GM12878 (cell line): ENCODE measurements around the gene ATL3. TPM values are rescaled to one million over a fixed set of nuclear protein-coding genes. Genes with fewer than 3 reads are reported as not detected.

Experiments used
- CBX3 ChIP-seq: fragments of 200-600 bp; sonication (generic); IDR thresholded peaks from 2 replicates; pipeline ENCODE4 v1.6.1; 2016; ENCODE audit warnings: low read depth, borderline replicate concordance
- CEBPB ChIP-seq, 2 experiments: fragments of 150-350 bp in 1 of 2; IDR thresholded peaks; 2 replicates each; pipeline ENCODE4 v1.6.1; 2012 to 2014; ENCODE audit warnings: low read depth in 2 of 2, low read length in 2 of 2, borderline replicate concordance in 1 of 2, inconsistent platforms in 1 of 2
- CHD2 ChIP-seq: IDR thresholded peaks from 2 replicates; pipeline ENCODE4 v1.6.1; 2011; ENCODE audit warnings: low read depth, low read length, improper control_type of control experiment, borderline replicate concordance
- EP300 ChIP-seq, 2 experiments: fragments of 150-350 bp in 1 of 2; IDR thresholded peaks; 2 replicates each; pipeline ENCODE4 v1.6.1; 2011 to 2012; ENCODE audit warnings: low read depth in 2 of 2, low read length in 2 of 2, borderline replicate concordance in 1 of 2, improper control_type of control experiment in 1 of 2, inconsistent platforms in 1 of 2; ENCODE audit not compliant: control insufficient read depth in 1 of 2
- FOXK2 ChIP-seq: fragments of 450-650 bp; IDR thresholded peaks from 2 replicates; pipeline ENCODE4 v1.6.1; 2017; ENCODE audit warnings: mild to moderate bottlenecking, moderate library complexity
- HCFC1 ChIP-seq: fragments of 150-350 bp; IDR thresholded peaks from 2 replicates; pipeline ENCODE4 v1.6.1; 2014; ENCODE audit warnings: low read length
- HDAC2 ChIP-seq: fragments of 200-600 bp; sonication (generic); IDR thresholded peaks from 2 replicates; pipeline ENCODE4 v1.6.1; 2017
- IRF4 ChIP-seq: IDR thresholded peaks from 2 replicates; pipeline ENCODE4 v1.6.1; 2011; ENCODE audit warnings: low read depth, low read length
- NR2C1 ChIP-seq: fragments of 450-650 bp; IDR thresholded peaks from 2 replicates; pipeline ENCODE4 v1.6.1; 2017; ENCODE audit warnings: antibody characterized with exemption, mild to moderate bottlenecking, moderate library complexity
- POLR2A ChIP-seq: IDR thresholded peaks from 2 replicates; pipeline ENCODE4 v1.6.1; 2011; ENCODE audit warnings: low read depth, mild to moderate bottlenecking, low read length
- POLR2AphosphoS2 ChIP-seq: IDR thresholded peaks from 2 replicates; pipeline ENCODE4 v1.6.1; 2011; ENCODE audit warnings: low read depth, mild to moderate bottlenecking, low read length, improper control_type of control experiment, moderate library complexity
- SIN3A ChIP-seq: IDR thresholded peaks from 2 replicates; pipeline ENCODE4 v1.6.1; 2012; ENCODE audit warnings: low read depth, low read length, improper control_type of control experiment
- SMARCA5 ChIP-seq: fragments of 450-650 bp; IDR thresholded peaks from 2 replicates; pipeline ENCODE4 v1.6.1; 2017; ENCODE audit warnings: mild to moderate bottlenecking
- SMC3 ChIP-seq: IDR thresholded peaks from 2 replicates; pipeline ENCODE4 v1.6.1; 2011; ENCODE audit warnings: low read length, improper control_type of control experiment, borderline replicate concordance
- SPI1 ChIP-seq: IDR thresholded peaks from 2 replicates; pipeline ENCODE4 v1.6.1; 2011; ENCODE audit warnings: low read depth, mild to moderate bottlenecking, low read length, moderate library complexity, borderline replicate concordance; ENCODE audit not compliant: insufficient read depth
- SREBF1 ChIP-seq: IDR thresholded peaks from 2 replicates; pipeline ENCODE4 v1.6.1; 2012; ENCODE audit warnings: mild to moderate bottlenecking, low read length
- STAT3 ChIP-seq: IDR thresholded peaks from 2 replicates; pipeline ENCODE4 v1.6.1; 2011; ENCODE audit warnings: low read depth, low read length, improper control_type of control experiment
- TAF1 ChIP-seq: IDR thresholded peaks from 2 replicates; pipeline ENCODE4 v1.6.1; 2011; ENCODE audit warnings: mild to moderate bottlenecking, low read depth, low read length, borderline replicate concordance
- TARDBP ChIP-seq: IDR thresholded peaks from 2 replicates; pipeline ENCODE4 v1.6.1; 2016; ENCODE audit warnings: borderline replicate concordance
- TCF12 ChIP-seq: IDR thresholded peaks from 2 replicates; pipeline ENCODE4 v1.6.1; 2011; ENCODE audit warnings: low read depth, mild to moderate bottlenecking, low read length
- TCF7 ChIP-seq: IDR thresholded peaks from 2 replicates; pipeline ENCODE4 v1.6.1; 2014; ENCODE audit warnings: antibody characterized with exemption, borderline replicate concordance
- WRNIP1 ChIP-seq: IDR thresholded peaks from 2 replicates; pipeline ENCODE4 v1.6.1; 2011; ENCODE audit warnings: low read depth, low read length, improper control_type of control experiment, borderline replicate concordance
- YY1 ChIP-seq: IDR thresholded peaks from 2 replicates; pipeline ENCODE4 v1.6.1; 2011; ENCODE audit warnings: low read depth, mild to moderate bottlenecking, low read length
- ZBED1 ChIP-seq: IDR thresholded peaks from 2 replicates; pipeline ENCODE4 v1.6.1; 2016; ENCODE audit warnings: borderline replicate concordance
- polyA plus RNA-seq, 11 experiments: library from polyadenylated mRNA; depleted of rRNA in 4 of 11; unstranded in 6 of 11; stranded (reverse) in 5 of 11; fragments of >200 nt; fragmentation: Nextera tagmentation in 4 of 11; fragmentation: Illumina TruSeq in 1 of 11; extraction: Ambion mirVana in 4 of 11; extraction: Trizol in 1 of 11; gene quantifications; 1 replicate in 1 of 11; 2 replicates in 10 of 11; pipeline versions ENCODE4 v1.2.1 to v1.2.3, GENCODE V29; 2011 to 2016; ENCODE audit warnings: inconsistent platforms in 2 of 11, missing spikeins in 2 of 11, low read depth in 1 of 11
- total RNA-seq, 4 experiments: library from RNA; depleted of rRNA in 3 of 4; stranded (reverse); fragments of >200 nt in 3 of 4; fragmentation: Illumina TruSeq in 1 of 4; extraction: Trizol in 1 of 4; gene quantifications; 2 replicates each; pipeline versions ENCODE4 v1.2.1 to v1.2.3, GENCODE V29; 2013 to 2021
- TF ChIP-seq, protein P1 (sequence below): fragments of 450-650 bp; formaldehyde crosslinking; IDR thresholded peaks from 2 replicates; pipeline ENCODE4 v1.5.0; 2022; ENCODE audit warnings: mild to moderate bottlenecking, missing genetic modification characterization
- TF ChIP-seq, protein P2 (sequence below): IDR thresholded peaks from 2 replicates; pipeline ENCODE4 v1.6.1; 2012; ENCODE audit warnings: low read depth, low read length, improper control_type of control experiment
- TF ChIP-seq, protein P3 (sequence below): IDR thresholded peaks from 2 replicates; pipeline ENCODE4 v1.6.1; 2012; ENCODE audit warnings: low read length, inconsistent platforms

The ATL3 gene
- total and polyA plus RNA-seq, 10 of the 15 experiments (the other 5 are each of a cell fraction or from before 2014, with no cell fraction given): 12.0 to 36.0 (median 21.5) TPM

DNA sequence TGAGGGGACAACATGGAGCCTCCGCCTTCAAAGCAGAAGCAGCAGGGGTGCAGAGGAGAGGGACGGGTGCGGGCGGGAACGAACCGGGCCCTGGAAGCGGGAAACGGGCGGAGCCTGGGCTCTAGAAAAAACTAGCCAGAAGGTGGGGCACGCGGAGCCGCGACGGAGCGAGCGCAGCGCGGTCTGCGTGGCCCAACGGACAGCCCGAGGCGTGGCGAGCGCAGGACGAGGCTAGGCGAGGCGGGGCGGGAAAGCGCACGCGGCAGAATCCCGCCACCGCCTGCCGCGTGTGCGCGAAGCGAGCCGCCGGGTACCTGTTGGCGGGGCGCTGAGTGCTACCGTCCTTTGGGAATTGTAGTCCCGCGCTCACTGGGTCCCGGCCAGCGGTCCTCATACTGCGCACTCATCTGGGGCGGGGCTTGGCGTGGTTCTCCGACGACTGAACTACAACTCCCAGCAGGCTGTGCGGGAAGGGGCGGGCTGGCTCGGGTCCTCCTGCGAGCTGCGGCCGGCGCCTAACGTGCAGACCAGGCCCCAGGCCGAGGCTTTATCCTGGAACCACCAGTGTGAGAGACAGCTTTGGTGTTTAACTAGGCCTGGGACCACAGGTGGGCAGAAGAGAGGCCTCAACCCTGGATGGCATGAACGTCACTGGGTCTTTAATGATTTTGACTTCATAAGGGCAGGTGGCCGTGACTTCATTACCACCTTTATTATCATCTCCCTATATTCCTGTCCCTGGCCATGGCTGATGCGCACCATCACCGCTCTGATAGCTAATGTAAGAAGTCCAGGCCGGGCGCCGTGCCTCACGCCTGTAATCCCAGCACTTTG, at the start of gene ATL3 (continued):
- TF ChIP-seq, protein P1, sequence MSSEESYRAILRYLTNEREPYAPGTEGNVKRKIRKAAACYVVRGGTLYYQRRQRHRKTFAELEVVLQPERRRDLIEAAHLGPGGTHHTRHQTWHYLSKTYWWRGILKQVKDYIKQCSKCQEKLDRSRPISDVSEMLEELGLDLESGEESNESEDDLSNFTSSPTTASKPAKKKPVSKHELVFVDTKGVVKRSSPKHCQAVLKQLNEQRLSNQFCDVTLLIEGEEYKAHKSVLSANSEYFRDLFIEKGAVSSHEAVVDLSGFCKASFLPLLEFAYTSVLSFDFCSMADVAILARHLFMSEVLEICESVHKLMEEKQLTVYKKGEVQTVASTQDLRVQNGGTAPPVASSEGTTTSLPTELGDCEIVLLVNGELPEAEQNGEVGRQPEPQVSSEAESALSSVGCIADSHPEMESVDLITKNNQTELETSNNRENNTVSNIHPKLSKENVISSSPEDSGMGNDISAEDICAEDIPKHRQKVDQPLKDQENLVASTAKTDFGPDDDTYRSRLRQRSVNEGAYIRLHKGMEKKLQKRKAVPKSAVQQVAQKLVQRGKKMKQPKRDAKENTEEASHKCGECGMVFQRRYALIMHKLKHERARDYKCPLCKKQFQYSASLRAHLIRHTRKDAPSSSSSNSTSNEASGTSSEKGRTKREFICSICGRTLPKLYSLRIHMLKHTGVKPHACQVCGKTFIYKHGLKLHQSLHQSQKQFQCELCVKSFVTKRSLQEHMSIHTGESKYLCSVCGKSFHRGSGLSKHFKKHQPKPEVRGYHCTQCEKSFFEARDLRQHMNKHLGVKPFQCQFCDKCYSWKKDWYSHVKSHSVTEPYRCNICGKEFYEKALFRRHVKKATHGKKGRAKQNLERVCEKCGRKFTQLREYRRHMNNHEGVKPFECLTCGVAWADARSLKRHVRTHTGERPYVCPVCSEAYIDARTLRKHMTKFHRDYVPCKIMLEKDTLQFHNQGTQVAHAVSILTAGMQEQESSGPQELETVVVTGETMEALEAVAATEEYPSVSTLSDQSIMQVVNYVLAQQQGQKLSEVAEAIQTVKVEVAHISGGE (CRISPR knock-in tag): no peak
- TF ChIP-seq TAF1 (peak; percentile 15; the same call in 1 of the 2 replicates), CHD2 (peak; percentile 39; the same call in 1 of the 2 replicates), WRNIP1 (no peak), SPI1 (no peak), CBX3 (no peak), TARDBP (0 out of 2 replicates have a peak, but pooled peaks have one; percentile 63), HDAC2 (no peak), FOXK2 (no peak), POLR2AphosphoS2 (no peak), ZBED1 (no peak), STAT3 (no peak), POLR2A (peak; percentile 88), TCF12 (peak; percentile 59; the same call in 1 of the 2 replicates), IRF4 (peak; percentile 43; the same call in 1 of the 2 replicates), SREBF1 (peak; percentile 37; the same call in 1 of the 2 replicates), SMC3 (no peak), YY1 (no peak; the same call in none of the 2 replicates), SMARCA5 (0 out of 2 replicates have a peak, but pooled peaks have one; percentile 15), NR2C1 (peak; percentile 23; the same call in 1 of the 2 replicates), CEBPB (IDR thresholded peaks at IDR 0.05; ENCODE audit: borderline replicate concordance in 1 of 2, low read depth in 2 of 2, low read length in 2 of 2) (no peak; a peak in 1 of 4 replicates), HCFC1 (peak; percentile 91), EP300 (IDR thresholded peaks at IDR 0.05; ENCODE audit: borderline replicate concordance in 1 of 2, control insufficient read depth in 1 of 2, low read depth in 2 of 2, low read length in 2 of 2) (no peak), SIN3A (peak; percentile 58; the same call in 1 of the 2 replicates), TCF7 (no peak)
- TF ChIP-seq, protein P2, sequence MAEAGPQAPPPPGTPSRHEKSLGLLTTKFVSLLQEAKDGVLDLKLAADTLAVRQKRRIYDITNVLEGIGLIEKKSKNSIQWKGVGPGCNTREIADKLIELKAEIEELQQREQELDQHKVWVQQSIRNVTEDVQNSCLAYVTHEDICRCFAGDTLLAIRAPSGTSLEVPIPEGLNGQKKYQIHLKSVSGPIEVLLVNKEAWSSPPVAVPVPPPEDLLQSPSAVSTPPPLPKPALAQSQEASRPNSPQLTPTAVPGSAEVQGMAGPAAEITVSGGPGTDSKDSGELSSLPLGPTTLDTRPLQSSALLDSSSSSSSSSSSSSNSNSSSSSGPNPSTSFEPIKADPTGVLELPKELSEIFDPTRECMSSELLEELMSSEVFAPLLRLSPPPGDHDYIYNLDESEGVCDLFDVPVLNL: peak; percentile 76; the same call in 1 of the 2 replicates
- TF ChIP-seq, protein P3, sequence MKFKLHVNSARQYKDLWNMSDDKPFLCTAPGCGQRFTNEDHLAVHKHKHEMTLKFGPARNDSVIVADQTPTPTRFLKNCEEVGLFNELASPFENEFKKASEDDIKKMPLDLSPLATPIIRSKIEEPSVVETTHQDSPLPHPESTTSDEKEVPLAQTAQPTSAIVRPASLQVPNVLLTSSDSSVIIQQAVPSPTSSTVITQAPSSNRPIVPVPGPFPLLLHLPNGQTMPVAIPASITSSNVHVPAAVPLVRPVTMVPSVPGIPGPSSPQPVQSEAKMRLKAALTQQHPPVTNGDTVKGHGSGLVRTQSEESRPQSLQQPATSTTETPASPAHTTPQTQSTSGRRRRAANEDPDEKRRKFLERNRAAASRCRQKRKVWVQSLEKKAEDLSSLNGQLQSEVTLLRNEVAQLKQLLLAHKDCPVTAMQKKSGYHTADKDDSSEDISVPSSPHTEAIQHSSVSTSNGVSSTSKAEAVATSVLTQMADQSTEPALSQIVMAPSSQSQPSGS: no peak
